GM12872 (cell line): Measurements from ENCODE around the gene SLC5A4.

Experiments
- CTCF ChIP-seq: IDR thresholded peaks from 3 replicates; pipeline ENCODE4 v1.5.1; 2011; ENCODE audit warnings: low read depth, mild to moderate bottlenecking, low read length, moderate library complexity; ENCODE audit not compliant: insufficient read depth

The SLC5A4 gene

GRCh38 chr22:32255217-32255616 is at the start of gene SLC5A4:
SLC5A4 (minus strand) TSS chr22:32255347; CDS start chr22:32255329, 18 bp downstream.
- no peak for TF ChIP-seq CTCF

GRCh38 chr22:32286290-32286840 is 31.2 kb upstream of the SLC5A4 start:
- TF ChIP-seq CTCF, result no peak

GRCh38 chr22:32281072-32281471 is 25.9 kb upstream of the SLC5A4 start:
- TF ChIP-seq CTCF, result no peak

GRCh38 chr22:32271389-32271788 is 16.2 kb upstream of the SLC5A4 start:
- no peak for TF ChIP-seq CTCF

- no peak for TF ChIP-seq CTCF
These were observed 15.7 kb upstream of the SLC5A4 start for GRCh38 chr22:32270641-32271369.

- no peak for TF ChIP-seq CTCF
These were observed 14.2 kb upstream of the SLC5A4 start for GRCh38 chr22:32269316-32269715.

- no peak for TF ChIP-seq CTCF
These were observed 11.9 kb upstream of the SLC5A4 start for GRCh38 chr22:32267011-32267410.
